ENCODE measurements around the gene APOL4.

The APOL4 gene

DNA sequence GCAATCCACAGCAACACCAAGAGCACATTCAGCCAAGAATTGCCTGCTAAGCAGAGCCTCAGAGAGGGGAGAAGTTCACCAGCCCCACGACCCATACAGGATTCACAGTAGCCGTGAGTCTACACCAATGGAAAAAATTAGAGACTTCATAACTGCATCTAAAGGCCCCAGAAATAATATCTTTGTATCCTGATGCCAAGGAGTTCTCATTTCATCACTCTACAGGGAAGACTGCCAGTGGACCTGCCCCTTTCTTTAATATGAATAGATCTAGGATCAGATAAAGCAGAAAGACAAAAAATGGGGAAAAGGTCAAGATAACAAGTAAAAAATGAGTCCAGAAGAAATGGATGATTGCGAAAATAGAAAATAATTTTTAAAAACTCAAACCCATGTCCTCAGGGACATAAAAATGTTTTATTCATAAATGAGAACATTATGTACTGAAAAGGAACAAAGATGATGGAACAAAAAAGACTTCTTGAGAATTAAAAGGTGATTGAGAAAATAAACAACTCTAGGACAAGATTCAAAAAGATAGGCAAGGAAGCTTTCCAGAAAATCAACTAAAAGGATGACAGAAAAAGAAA, 50.5 kb downstream of the APOL4 start:
- no peak for DNase-seq

DNA sequence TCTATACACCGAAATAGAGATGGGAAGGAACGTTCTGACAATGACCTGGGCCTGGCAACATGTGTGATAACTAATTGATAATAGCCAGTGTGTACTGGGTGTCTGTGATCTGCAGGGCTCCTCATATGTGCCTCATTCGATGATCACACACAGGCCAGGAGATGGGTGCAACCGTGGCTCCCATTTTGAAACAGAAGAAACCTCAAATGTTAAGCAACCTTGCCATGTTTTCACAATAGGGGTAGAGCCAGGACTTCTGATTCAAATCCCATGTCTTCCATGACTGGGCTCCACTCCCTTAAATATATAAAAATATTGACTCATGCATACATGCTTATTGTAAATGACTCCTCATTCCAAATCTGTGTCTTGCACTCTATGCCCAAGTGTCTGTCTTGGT, 52.2 kb downstream of the APOL4 start:
- DNase-seq: no peak

DNA sequence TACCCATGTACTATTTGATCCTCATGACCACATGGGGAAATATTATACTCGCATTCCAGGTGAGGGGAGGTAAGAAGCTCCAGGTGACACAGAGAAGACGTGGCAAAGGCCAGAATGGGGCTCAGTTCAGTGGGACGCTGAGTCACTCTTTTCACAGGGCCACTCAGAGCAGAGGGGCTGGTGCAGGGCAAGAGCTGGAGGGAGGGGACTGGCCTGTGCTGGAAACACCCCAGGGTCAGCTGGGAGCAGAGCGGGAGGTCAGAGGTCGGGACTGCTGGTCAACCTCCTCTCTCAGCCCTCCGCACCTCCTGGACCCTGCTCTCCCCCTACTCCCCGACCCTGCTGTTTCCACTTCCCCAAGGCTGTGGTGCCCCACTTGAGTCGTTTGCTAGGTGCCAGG, 53.2 kb downstream of the APOL4 start:
- no peak for DNase-seq

DNA sequence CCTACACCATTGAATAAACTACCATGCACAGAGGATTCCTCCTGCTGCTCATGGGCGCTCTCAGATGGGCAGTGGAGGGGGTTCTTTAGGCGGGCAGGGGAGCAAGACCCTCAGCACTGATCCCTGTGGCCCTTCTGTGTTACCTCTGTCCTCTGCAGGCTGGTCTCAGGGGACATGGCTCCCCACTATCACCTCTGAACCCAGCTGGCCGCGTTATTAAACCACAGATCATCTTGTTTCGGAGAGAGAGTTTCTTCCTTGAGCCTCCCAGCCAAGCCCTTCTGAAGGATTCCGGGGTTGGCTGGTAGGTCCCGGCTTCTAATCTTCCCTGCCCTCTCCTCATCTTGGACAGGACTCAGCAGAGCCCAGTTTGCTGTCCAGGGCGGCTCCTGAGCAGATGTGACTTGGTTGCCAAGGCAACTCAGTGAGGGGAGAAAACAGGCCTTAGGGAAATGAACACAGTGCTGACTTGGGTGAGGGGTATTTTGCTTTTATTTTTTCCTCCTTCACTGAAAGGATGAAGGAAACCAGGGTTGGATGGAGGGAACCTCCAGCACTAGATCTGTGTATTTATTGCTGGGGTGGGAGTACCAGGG, 54.3 kb downstream of the APOL4 start:
- DNase-seq: no peak

DNA sequence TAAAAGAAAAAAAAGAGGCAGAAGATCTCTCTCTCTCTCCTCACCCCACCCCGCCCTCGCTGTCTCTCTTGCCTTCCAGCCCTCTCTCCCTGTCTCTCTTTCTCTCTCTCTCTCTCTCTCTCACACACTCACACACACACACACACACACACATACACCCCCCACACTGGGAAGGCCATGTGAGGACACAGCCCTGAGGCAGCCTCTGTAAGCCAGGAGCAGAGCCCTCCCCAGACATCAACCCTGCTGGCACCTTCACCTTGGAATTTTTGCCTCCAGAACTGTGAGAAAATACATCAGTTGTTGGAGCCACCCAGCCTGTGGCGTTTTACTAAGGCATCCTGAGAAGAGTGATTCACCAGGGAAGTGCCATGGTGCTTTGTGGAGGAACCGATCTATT, 55.7 kb downstream of the APOL4 start:
- DNase-seq: no peak

DNA sequence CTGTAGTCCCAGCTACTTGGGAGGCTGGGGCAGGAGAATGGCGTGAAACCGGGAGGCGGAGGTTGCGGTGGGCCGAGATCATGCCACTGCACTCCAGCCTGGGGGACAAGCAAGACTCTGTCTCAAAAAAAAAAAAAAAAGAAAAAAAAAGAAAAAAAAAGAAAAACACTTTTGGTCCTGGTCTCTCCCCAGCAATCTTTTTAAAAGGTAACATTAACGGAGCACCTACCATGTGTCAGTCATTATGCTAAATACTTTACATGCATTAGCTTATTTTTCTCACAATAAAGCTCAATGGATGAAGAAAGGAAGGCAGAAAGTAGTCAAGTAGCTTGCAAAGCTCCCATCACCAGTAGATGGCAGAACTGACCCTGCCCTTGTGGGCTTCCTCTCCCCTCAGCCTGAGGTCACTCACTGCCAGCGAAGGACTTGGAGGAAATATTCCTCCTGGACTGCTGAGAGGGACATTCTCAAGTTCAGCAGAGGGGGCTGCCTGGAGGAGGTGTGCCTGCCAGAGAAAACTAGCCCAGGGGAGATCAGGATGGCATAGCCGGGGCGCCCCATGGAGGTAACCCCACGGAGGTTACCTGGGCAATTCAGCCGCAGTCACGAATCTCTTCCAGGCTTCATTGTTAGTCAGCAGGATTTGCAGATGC, 56.6 kb downstream of the APOL4 start:
- DNase-seq: no peak

DNA sequence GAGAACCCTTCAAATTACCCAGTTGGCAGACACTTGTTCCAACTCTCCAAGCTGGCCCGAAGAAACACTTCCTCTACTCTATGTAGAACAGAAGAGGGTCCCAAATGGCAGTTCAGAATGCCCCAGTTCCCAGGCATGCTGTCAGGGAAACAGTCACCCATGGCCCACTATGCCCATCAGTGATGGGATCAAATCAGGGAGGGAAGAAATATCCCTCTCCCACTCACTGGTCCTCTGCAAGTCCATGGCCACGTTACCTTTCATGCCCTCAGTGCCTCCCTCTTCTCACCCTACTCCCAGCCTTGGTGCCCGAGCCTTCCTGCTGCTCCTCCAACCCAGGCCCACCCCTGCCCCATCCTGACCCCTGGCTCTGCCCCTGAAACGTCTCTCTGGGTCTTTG, 57.7 kb downstream of the APOL4 start:
- no peak for DNase-seq

DNA sequence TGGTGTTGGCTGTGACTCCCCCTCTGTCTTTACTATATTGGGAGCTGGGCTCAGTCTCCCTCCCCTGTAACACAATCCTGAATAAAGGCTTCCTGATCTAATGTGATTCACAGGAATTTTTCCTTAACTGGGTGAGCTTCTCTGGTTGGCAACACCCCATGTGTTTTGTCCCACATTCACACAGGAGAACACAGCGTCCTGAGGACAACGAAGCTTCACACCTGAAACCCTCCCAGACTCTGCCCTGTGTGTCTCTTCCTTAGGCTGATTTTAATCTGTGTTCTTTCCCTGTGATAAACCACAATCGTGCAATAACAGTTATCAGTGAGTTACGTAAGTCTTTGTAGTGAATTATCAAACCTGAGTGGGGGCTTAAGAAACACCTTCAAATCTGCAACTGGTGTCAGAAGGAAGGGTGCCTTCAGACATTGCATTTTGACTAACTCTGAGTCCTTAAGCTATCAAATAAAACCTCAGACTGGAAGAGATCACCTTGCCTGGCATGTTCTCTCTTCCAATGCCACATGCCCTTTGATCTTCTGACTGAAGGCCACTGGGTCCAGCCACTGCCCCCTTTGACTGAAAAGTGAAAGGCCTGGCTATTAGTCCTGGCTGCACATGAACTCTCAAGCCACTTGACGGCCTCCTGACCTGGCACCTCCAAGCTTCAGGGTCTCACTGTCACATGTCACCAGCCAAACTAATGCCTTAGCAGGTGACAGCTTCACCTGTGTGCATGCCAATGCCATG, 58.4 kb downstream of the APOL4 start:
- DNase-seq: no peak

DNA sequence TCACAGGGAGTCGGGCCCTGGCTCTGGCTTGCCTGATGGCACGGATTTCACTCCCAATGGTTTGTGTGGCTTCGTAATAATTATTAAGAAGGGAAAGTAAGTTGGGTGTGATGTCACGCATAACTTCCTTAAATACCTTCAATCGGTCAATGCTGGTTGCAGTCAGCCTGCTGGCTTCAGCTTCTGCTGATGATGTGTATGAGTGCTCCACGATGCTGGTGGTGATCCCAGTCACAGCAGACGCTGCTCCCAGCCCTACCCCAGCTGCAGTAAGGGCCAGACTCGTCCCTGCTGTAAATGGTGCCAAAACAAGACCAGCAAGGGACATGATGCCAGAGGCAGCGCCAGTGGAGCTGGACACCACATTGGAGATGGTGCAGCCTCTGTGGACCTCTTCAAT, 60.1 kb downstream of the APOL4 start:
- no peak for DNase-seq

Measured in activated gamma-delta T cell (primary cell).